ENCODE measurements around the gene CSAG3.
"Not testable (repeated sequence)": the region's sequence is repeated elsewhere in the genome, so short reads cannot be mapped to it uniquely, and the experiment has no call there.

The CSAG3 gene

DNA sequence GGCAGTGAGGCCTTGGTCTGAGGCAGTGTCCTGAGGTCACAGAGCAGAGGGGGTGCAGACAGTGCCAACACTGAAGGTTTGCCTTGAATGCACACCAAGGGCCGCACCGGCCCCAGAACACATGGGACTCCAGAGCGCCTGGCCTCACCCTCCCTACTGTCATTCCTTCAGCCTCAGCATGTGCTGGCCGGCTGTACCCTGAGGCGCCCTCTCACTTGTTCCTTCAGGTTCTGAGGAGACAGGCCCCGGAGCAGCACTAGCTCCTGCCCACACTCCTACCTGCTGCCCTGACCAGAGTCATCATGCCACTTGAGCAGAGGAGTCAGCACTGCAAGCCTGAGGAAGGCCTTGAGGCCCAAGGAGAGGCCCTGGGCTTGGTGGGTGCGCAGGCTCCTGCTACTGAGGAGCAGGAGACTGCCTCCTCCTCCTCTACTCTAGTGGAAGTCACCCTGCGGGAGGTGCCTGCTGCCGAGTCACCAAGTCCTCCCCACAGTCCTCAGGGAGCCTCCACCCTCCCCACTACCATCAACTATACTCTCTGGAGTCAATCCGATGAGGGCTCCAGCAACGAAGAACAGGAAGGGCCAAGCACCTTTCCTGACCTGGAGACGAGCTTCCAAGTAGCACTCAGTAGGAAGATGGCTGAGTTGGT is 23.0 kb upstream of the CSAG3 start:
- TF ChIP-seq FOXM1 (IDR thresholded peaks at IDR 0.05; ENCODE audit: borderline replicate concordance, low read depth) (no peak), EGR1 (IDR thresholded peaks at IDR 0.05) (no peak), EP300 (IDR thresholded peaks at IDR 0.05; ENCODE audit: borderline replicate concordance) (no peak), TAF1 (IDR thresholded peaks at IDR 0.05; ENCODE audit: low read depth) (no peak), ZBTB7A (IDR thresholded peaks at IDR 0.05; ENCODE audit: low read depth) (no peak), CREB1 (IDR thresholded peaks at IDR 0.05; ENCODE audit: low read depth) (no peak), TCF12 (IDR thresholded peaks at IDR 0.05; ENCODE audit: low read depth) (no peak), CEBPB (IDR thresholded peaks at IDR 0.05) (no peak), NFIC (IDR thresholded peaks at IDR 0.05) (no peak), RAD21 (IDR thresholded peaks at IDR 0.05; ENCODE audit: low read depth) (no peak), TEAD4 (IDR thresholded peaks at IDR 0.05) (no peak), YY1 (IDR thresholded peaks at IDR 0.05; ENCODE audit: low read depth) (no peak)
- TF ChIP-seq, protein P1, sequence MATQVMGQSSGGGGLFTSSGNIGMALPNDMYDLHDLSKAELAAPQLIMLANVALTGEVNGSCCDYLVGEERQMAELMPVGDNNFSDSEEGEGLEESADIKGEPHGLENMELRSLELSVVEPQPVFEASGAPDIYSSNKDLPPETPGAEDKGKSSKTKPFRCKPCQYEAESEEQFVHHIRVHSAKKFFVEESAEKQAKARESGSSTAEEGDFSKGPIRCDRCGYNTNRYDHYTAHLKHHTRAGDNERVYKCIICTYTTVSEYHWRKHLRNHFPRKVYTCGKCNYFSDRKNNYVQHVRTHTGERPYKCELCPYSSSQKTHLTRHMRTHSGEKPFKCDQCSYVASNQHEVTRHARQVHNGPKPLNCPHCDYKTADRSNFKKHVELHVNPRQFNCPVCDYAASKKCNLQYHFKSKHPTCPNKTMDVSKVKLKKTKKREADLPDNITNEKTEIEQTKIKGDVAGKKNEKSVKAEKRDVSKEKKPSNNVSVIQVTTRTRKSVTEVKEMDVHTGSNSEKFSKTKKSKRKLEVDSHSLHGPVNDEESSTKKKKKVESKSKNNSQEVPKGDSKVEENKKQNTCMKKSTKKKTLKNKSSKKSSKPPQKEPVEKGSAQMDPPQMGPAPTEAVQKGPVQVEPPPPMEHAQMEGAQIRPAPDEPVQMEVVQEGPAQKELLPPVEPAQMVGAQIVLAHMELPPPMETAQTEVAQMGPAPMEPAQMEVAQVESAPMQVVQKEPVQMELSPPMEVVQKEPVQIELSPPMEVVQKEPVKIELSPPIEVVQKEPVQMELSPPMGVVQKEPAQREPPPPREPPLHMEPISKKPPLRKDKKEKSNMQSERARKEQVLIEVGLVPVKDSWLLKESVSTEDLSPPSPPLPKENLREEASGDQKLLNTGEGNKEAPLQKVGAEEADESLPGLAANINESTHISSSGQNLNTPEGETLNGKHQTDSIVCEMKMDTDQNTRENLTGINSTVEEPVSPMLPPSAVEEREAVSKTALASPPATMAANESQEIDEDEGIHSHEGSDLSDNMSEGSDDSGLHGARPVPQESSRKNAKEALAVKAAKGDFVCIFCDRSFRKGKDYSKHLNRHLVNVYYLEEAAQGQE (IDR thresholded peaks at IDR 0.05; ENCODE audit: low read depth), result no peak
- TF ChIP-seq, protein P2, sequence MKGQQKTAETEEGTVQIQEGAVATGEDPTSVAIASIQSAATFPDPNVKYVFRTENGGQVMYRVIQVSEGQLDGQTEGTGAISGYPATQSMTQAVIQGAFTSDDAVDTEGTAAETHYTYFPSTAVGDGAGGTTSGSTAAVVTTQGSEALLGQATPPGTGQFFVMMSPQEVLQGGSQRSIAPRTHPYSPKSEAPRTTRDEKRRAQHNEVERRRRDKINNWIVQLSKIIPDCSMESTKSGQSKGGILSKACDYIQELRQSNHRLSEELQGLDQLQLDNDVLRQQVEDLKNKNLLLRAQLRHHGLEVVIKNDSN (IDR thresholded peaks at IDR 0.05), result no peak
- TF ChIP-seq, protein P3, sequence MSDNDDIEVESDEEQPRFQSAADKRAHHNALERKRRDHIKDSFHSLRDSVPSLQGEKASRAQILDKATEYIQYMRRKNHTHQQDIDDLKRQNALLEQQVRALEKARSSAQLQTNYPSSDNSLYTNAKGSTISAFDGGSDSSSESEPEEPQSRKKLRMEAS (IDR thresholded peaks at IDR 0.05), result no peak

DNA sequence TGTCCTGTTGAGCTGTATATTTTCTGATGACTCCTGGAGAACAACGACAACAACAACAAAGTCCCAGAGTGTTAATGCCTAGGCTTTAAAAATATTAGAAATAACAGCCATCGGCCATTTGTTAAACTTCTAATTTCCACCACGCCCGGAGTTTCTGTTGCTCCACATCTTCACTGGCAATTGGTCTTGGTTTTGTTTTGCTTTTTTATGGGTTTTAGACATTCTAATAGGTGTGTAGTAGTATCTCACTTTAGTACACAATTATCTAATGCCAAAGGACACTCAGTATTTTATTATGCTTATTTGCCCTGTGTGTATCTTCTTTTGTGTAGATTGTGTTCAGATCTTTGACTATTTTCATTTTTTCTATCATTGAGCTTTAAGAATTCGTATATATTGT is 20.5 kb upstream of the CSAG3 start:
- TF ChIP-seq, protein P3 (IDR thresholded peaks at IDR 0.05), result no peak
- TF ChIP-seq CEBPB (IDR thresholded peaks at IDR 0.05) (no peak), EGR1 (IDR thresholded peaks at IDR 0.05) (no peak), TAF1 (IDR thresholded peaks at IDR 0.05; ENCODE audit: low read depth) (no peak), ZBTB7A (IDR thresholded peaks at IDR 0.05; ENCODE audit: low read depth) (no peak), EP300 (IDR thresholded peaks at IDR 0.05; ENCODE audit: borderline replicate concordance) (no peak), CREB1 (IDR thresholded peaks at IDR 0.05; ENCODE audit: low read depth) (no peak), RAD21 (IDR thresholded peaks at IDR 0.05; ENCODE audit: low read depth) (no peak), FOXM1 (IDR thresholded peaks at IDR 0.05; ENCODE audit: borderline replicate concordance, low read depth) (no peak), YY1 (IDR thresholded peaks at IDR 0.05; ENCODE audit: low read depth) (no peak), TEAD4 (IDR thresholded peaks at IDR 0.05) (no peak), NFIC (IDR thresholded peaks at IDR 0.05) (no peak), TCF12 (IDR thresholded peaks at IDR 0.05; ENCODE audit: low read depth) (no peak)
- TF ChIP-seq, protein P1 (IDR thresholded peaks at IDR 0.05; ENCODE audit: low read depth), result no peak
- TF ChIP-seq, protein P2 (IDR thresholded peaks at IDR 0.05), result no peak

DNA sequence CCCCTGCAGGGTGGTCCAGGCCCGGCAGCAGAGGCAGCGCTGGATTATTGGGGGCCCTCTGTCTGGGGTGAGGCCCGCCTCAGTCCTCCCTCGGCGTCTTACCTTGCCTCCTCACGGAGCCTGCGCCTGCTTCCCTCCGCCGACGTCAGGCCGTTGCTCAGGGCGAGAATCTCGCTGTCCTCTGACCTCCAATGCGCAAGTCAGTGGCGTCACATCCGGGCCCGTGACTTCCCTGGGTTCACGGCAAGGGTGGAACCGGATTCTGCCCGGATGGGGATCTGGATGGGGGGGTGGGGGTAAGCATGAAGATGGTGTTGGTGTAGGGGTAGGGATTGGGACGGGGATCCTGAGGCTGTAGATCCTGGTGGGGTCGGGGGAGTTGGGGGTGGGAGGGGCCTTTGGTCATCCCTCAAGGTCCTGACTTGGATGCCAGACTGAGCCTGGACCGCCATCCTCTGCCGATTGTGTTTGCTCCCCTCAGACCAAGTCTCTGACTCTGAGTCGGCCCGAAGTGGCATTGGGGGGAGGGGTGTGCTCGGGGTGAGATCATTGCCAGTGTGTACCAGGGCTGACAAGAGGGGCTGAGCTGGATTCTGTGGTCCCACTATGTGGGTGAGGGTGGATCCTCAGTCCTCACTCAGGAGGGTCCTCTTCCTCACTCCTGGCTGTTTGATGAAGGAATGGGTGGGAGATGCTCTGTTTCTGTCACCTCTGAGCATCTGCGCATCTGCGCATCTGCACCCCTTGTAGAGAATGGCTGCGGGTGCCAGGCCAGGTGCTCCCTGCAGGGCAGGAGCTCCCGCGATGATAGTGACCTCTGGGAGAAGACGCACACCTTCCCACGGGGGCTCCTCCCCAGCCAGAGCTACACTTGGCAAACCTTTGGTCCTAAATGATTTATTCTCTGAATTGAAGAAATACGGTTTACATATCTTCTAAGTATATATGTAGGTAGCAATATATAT is 5.0 kb upstream of the CSAG3 start, which contains the start of gene MAGEA2:
MAGEA2 (minus strand) TSS at position 157 of the 965 bp plus-strand sequence. CDS start 2,479 bp downstream, outside the sequence.
- TF ChIP-seq, protein P2 (IDR thresholded peaks at IDR 0.05), result not testable (repeated sequence)
- TF ChIP-seq YY1 (IDR thresholded peaks at IDR 0.05; ENCODE audit: low read depth); TEAD4 (IDR thresholded peaks at IDR 0.05): not testable (repeated sequence)

DNA sequence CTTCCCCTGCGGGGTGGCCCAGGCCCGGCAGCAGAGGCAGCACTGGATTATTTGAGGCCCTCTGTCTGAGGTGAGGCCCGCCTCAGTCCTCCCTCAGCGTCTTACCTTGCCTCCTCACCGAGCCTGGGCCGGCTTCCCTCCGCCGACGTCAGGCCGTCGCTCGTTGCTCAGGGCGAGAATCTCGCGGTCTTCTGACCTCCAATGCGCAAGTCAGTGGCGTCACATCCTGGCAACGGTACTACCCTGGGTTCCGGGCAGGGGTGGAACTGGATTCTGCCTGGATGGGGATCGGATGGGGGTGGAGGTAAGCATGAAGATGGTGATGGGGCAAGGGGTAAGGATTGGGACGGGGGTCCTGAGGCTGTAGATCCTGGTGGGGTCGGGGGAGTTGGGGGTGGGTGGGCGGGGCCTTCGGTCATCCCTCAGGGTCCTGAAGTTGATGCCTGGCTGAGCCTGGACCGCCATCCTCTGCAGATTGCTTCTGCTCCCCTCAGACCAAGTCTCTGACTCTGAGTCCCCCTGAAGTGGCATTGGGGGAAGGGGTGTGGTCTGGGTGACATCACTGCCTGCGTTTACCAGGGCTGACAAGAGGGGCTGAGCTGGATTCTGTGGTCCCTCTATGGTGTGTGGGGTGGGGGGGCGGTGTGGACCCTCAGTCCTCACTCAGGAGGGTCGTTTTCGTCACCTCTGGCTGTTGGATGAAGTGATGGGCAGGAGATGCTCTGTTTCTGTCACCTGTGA is 10.7 kb downstream of the CSAG3 start, which contains the start of gene MAGEA6:
MAGEA6 (minus strand) TSS at position 141 of the 741 bp plus-strand sequence. CDS start 2,039 bp downstream, outside the sequence.
- TF ChIP-seq, protein P3 (IDR thresholded peaks at IDR 0.05), result not testable (repeated sequence)
- not testable (repeated sequence) for TF ChIP-seq TAF1, ZBTB7A (IDR thresholded peaks at IDR 0.05; ENCODE audit: low read depth)

Data from Ishikawa (cell line).